ENCODE data around the gene PARN.
"Not testable (repeated sequence)": the region's sequence is repeated elsewhere in the genome, so short reads cannot be mapped to it uniquely, and the experiment has no call there.

The PARN gene

GRCh38 chr16:14400285-14400977 is 229.6 kb downstream of the PARN start:
- no peak for DNase-seq (ENCODE audit: low read depth)

GRCh38 chr16:14399378-14400284 is 230.4 kb downstream of the PARN start:
- DNase-seq (ENCODE audit: low read depth): peak; percentile 22

GRCh38 chr16:14398014-14398717 is 231.9 kb downstream of the PARN start:
- DNase-seq (ENCODE audit: low read depth): no peak

- not testable (repeated sequence) for DNase-seq (ENCODE audit: low read depth)
Observed at GRCh38 chr16:14395710-14396304, 234.3 kb downstream of the PARN start.

GRCh38 chr16:14394834-14395233 is 235.2 kb downstream of the PARN start:
- no peak for DNase-seq (ENCODE audit: low read depth)

- DNase-seq (ENCODE audit: low read depth): no peak
Observed at GRCh38 chr16:14392960-14393359, 237.1 kb downstream of the PARN start.

GRCh38 chr16:14389359-14389758 is 240.7 kb downstream of the PARN start:
- DNase-seq (ENCODE audit: low read depth): no peak

- DNase-seq (ENCODE audit: low read depth): no peak
Observed at GRCh38 chr16:14388243-14388642, 241.8 kb downstream of the PARN start.

GRCh38 chr16:14386115-14386514 is 243.9 kb downstream of the PARN start:
- no peak for DNase-seq (ENCODE audit: low read depth)

Data from non-pigmented ciliary epithelial cell (primary cell).